Endothelial cell of umbilical vein (primary cell): Measurements from ENCODE around the gene ARMS2. TPM values are rescaled to one million over a fixed set of nuclear protein-coding genes. Genes with fewer than 3 reads are reported as not detected.

Experiments used
- BruUV-seq: library from RNA; stranded (reverse); fragments of 400-500 nt; replicated peaks from 2 replicates; lab custom pipeline; 2021; lab: Mats Ljungman, UMichigan
- CTCF ChIA-PET: fragments of 300-600, 350-600 bp; sonication (Branson Sonifier 250); formaldehyde crosslinking; loops from one replicate; lab custom pipeline; 2021; ENCODE audit warnings: antibody characterized with exemption, inconsistent platforms; lab: Charles Lee
- POLR2A ChIA-PET: fragments of 300-600, 350-600 bp; sonication (Branson Sonifier 250); formaldehyde crosslinking; loops from one replicate; lab custom pipeline; 2021; ENCODE audit warnings: antibody characterized with exemption, inconsistent platforms; lab: Charles Lee
- DNase-seq: peaks from one replicate; pipeline ENCODE4 v3.0.0-alpha.2; 2011; ENCODE audit warnings: low read depth, low spot score
- FAIRE-seq: peaks from 2 replicates; lab custom pipeline; 2011; peaks lifted over from hg19 to GRCh38; lab: Jason Lieb, UNC
- H2AFZ ChIP-seq: 2 replicates; pipeline ENCODE4 v1.6.0; 2012; ENCODE audit warnings: low read depth, low read length, control low read depth, inconsistent platforms
- H3K27ac ChIP-seq: 2 replicates; pipeline ENCODE4 v1.5.1; 2011; ENCODE audit warnings: low read depth, mild to moderate bottlenecking, control low read depth, low read length, moderate library complexity; ENCODE audit not compliant: insufficient read depth
- H3K27me3 ChIP-seq, 2 experiments: 2 replicates each; pipeline versions ENCODE4 v1.6.0 to v1.6.1; 2011; ENCODE audit warnings: low read length in 2 of 2, mixed read lengths in 1 of 2; ENCODE audit not compliant: control insufficient read depth in 2 of 2, insufficient read depth in 2 of 2
- H3K36me3 ChIP-seq, 2 experiments: 2 replicates in 1 of 2; 3 replicates in 1 of 2; pipeline ENCODE4 v1.5.1; 2011; ENCODE audit warnings: low read length in 2 of 2, mild to moderate bottlenecking in 1 of 2, moderate library complexity in 1 of 2; ENCODE audit not compliant: control insufficient read depth in 2 of 2, insufficient read depth in 2 of 2; ENCODE audit errors: extremely low read depth in 1 of 2
- H3K4me1 ChIP-seq: 3 replicates; pipeline ENCODE4 v1.5.1; 2011; ENCODE audit warnings: mild to moderate bottlenecking, low read length; ENCODE audit not compliant: control insufficient read depth, insufficient read depth; ENCODE audit errors: extremely low read depth
- H3K4me2 ChIP-seq: 2 replicates; pipeline ENCODE4 v1.6.1; 2011; ENCODE audit warnings: low read length, control low read depth, mixed read lengths; ENCODE audit not compliant: insufficient read depth
- H3K4me3 ChIP-seq, 3 experiments: fragments of 200-600 bp in 1 of 3; sonication (generic), shearing (Covaris generic) in 1 of 3; replicated peaks in 1 of 3; 2 replicates each; pipeline ENCODE4 v1.5.1; 2011 to 2016; ENCODE audit warnings: control low read depth in 3 of 3, low read length in 3 of 3, mild to moderate bottlenecking in 2 of 3, inconsistent platforms in 1 of 3, low read depth in 1 of 3, moderate library complexity in 1 of 3; ENCODE audit not compliant: insufficient read depth in 1 of 3
- H3K79me2 ChIP-seq: 2 replicates; pipeline ENCODE4 v1.6.0; 2012; ENCODE audit warnings: low read length, inconsistent platforms; ENCODE audit not compliant: control insufficient read depth, insufficient read depth
- H3K9ac ChIP-seq: replicated peaks from 2 replicates; pipeline ENCODE3; 2011; ENCODE audit warnings: low read length, control low read depth; ENCODE audit not compliant: insufficient read depth; ENCODE audit errors: extremely low read depth
- H3K9me1 ChIP-seq: replicated peaks from 3 replicates; pipeline ENCODE4 v1.6.0; 2011; ENCODE audit warnings: mild to moderate bottlenecking, low read length; ENCODE audit not compliant: control insufficient read depth, insufficient read depth; ENCODE audit errors: extremely low read depth
- H3K9me3 ChIP-seq: replicated peaks from 2 replicates; pipeline ENCODE4 v1.5.1; 2012; ENCODE audit warnings: low read length, inconsistent platforms; ENCODE audit not compliant: control insufficient read depth, insufficient read depth
- H4K20me1 ChIP-seq: replicated peaks from 2 replicates; pipeline ENCODE3; 2011; ENCODE audit warnings: mild to moderate bottlenecking, low read length; ENCODE audit not compliant: control insufficient read depth, insufficient read depth; ENCODE audit errors: extremely low read depth
- EZH2 ChIP-seq: IDR thresholded peaks from 2 replicates; pipeline ENCODE4 v1.6.1; 2012; ENCODE audit warnings: borderline replicate concordance, low read depth, mild to moderate bottlenecking, moderate library complexity, low read length, inconsistent platforms; ENCODE audit not compliant: severe bottlenecking
- FOS ChIP-seq: IDR thresholded peaks from 2 replicates; pipeline ENCODE4 v1.6.1; 2011; ENCODE audit warnings: mild to moderate bottlenecking, low read length, moderate library complexity, borderline replicate concordance; ENCODE audit not compliant: insufficient read depth
- JUN ChIP-seq: IDR thresholded peaks from 2 replicates; pipeline ENCODE4 v1.6.1; 2011; ENCODE audit warnings: borderline replicate concordance, low read depth; ENCODE audit not compliant: insufficient read length, insufficient read depth
- MYC ChIP-seq: IDR thresholded peaks from one replicate; pipeline ENCODE4 v1.6.1; 2011; ENCODE audit warnings: mild to moderate bottlenecking, low read depth, low read length
- POLR2AphosphoS5 ChIP-seq: IDR thresholded peaks from 2 replicates; pipeline ENCODE4 v1.6.1; 2012; ENCODE audit warnings: low read depth, mild to moderate bottlenecking, control low read depth, low read length, moderate library complexity; ENCODE audit not compliant: insufficient read depth
- dilution Hi-C: fragments of 300-500 bp; cut with MboI; formaldehyde crosslinking; loops from one replicate; pipeline ENCODE4 v1.15.0; 2019; ENCODE audit warnings: low sequenced_read_pairs; ENCODE audit not compliant: extremely low pct_ligation_motif_present
- intact Hi-C: fragments of 100-400 bp; cut with micrococcal nuclease; formaldehyde crosslinking; loops from one replicate; pipeline ENCODE4 v1.10.0; 2022
- polyA plus RNA-seq, 4 experiments: library from polyadenylated mRNA; depleted of rRNA in 3 of 4; stranded (reverse) in 3 of 4; unstranded in 1 of 4; fragments of >200 nt; gene quantifications; 2 replicates each; pipeline versions ENCODE4 v1.2.1 to v1.2.3, GENCODE V29; 2011 to 2012; ENCODE audit warnings: missing spikeins in 1 of 4
- total RNA-seq: library from RNA; stranded (reverse); gene quantifications from 2 replicates; pipeline ENCODE4 v1.2.3, GENCODE V29; 2021
- TF ChIP-seq, protein P1 (sequence below): IDR thresholded peaks from 2 replicates; pipeline ENCODE4 v1.6.1; 2011; ENCODE audit not compliant: insufficient read depth, insufficient read length
- TF ChIP-seq, protein P2 (sequence below), 2 donors: IDR thresholded peaks; 1 replicate in 1 of 2; 2 replicates in 1 of 2; pipeline ENCODE4 v1.5.1; 2011; ENCODE audit warnings: low read length in 2 of 2, mild to moderate bottlenecking in 2 of 2, moderate library complexity in 2 of 2, control low read depth in 1 of 2, inconsistent platforms in 1 of 2, low read depth in 1 of 2; ENCODE audit not compliant: insufficient read depth in 1 of 2; ENCODE audit errors: extremely low read depth in 1 of 2

Gene ARMS2
- total and polyA plus RNA-seq, 2 donors (not counting 3 experiments of a cell fraction or from before 2014, with no cell fraction given): not detected

DNA sequence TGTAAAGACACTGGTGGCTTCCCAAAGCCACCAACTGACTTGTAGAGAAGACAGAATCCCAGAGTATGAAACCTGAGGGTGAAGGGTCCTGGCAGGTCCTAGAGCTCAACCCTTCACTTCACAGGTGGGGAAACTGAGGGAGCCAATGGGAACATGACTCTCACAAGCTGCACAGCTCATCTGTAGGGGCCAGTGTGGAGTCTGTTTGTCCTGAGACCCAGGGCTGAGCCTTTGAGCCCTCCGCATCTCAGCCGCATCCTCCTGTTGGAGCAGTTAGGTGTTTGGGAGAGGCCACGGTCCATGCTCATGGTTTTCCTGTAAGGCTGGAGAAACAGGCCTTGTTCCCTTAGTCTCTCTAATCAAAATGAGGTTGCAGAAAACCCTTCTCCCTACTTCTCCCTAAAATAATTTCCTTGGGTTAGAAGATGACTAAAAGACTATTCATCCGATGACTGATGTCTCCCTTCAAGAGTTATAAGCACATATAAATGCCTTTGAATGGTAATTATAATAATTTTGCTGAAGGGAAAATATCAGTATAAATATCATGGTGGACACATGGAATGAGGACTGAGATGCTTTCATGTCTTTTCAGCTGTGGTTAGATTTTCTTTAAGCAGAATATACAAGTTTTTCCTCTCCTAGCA is 17.2 kb downstream of the ARMS2 start:
- POLR2A ChIA-PET: no interaction called here
- H3K9me1 ChIP-seq: no peaks in the 10 kb centered on the region
- peaks cover 12% of the 10 kb centered on the region for H3K79me2 ChIP-seq

More for the DNA sequence above, 17.2 kb downstream of the ARMS2 start:
- dilution Hi-C loops: no loop called here
- intact Hi-C loops: no loop called here
- H3K9ac ChIP-seq: no peak overlapping the region
- CTCF ChIA-PET: interaction anchor here (1.5 kb wide), 1 partner anchor 32 kb away, joined by 4 read pairs; no protein-coding TSS in a partner anchor
- BruUV-seq: no TSS peak
- H4K20me1 ChIP-seq: no peaks in the 10 kb centered on the region
- no peak overlapping the region for H3K4me2 ChIP-seq
- no peaks in the 10 kb centered on the region for H3K36me3 ChIP-seq
- no peak overlapping the region for H2AFZ ChIP-seq
- peaks cover 49% of the 10 kb centered on the region for H3K4me1 ChIP-seq
- H3K4me3 ChIP-seq: no peak overlapping the region
- no peaks in the 10 kb centered on the region for H3K27me3 ChIP-seq
- DNase-seq: no peak
- TF ChIP-seq MYC (no peak), POLR2AphosphoS5 (no peak), EZH2 (no peak), JUN (no peak), FOS (peak; percentile 34)
- TF ChIP-seq, protein P1, sequence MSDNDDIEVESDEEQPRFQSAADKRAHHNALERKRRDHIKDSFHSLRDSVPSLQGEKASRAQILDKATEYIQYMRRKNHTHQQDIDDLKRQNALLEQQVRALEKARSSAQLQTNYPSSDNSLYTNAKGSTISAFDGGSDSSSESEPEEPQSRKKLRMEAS: no peak
- TF ChIP-seq, protein P2, sequence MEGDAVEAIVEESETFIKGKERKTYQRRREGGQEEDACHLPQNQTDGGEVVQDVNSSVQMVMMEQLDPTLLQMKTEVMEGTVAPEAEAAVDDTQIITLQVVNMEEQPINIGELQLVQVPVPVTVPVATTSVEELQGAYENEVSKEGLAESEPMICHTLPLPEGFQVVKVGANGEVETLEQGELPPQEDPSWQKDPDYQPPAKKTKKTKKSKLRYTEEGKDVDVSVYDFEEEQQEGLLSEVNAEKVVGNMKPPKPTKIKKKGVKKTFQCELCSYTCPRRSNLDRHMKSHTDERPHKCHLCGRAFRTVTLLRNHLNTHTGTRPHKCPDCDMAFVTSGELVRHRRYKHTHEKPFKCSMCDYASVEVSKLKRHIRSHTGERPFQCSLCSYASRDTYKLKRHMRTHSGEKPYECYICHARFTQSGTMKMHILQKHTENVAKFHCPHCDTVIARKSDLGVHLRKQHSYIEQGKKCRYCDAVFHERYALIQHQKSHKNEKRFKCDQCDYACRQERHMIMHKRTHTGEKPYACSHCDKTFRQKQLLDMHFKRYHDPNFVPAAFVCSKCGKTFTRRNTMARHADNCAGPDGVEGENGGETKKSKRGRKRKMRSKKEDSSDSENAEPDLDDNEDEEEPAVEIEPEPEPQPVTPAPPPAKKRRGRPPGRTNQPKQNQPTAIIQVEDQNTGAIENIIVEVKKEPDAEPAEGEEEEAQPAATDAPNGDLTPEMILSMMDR (IDR thresholded peaks at IDR 0.05; ENCODE audit: extremely low read depth in 1 of 2, insufficient read depth in 1 of 2, low read depth in 1 of 2, low read length in 2 of 2): no peak
- no peaks in the 10 kb centered on the region for H3K9me3 ChIP-seq
- no peak overlapping the region for H3K27ac ChIP-seq
- no peak for FAIRE-seq
